Eye (tissue), 1 donor: ENCODE measurements around the gene APLF.
"Not testable (repeated sequence)": the region's sequence is repeated elsewhere in the genome, so short reads cannot be mapped to it uniquely, and the experiment has no call there.

Experiments
- DNase-seq: peaks from one replicate; pipeline ENCODE4 v3.0.0-alpha.2; 2015

Gene APLF

DNA sequence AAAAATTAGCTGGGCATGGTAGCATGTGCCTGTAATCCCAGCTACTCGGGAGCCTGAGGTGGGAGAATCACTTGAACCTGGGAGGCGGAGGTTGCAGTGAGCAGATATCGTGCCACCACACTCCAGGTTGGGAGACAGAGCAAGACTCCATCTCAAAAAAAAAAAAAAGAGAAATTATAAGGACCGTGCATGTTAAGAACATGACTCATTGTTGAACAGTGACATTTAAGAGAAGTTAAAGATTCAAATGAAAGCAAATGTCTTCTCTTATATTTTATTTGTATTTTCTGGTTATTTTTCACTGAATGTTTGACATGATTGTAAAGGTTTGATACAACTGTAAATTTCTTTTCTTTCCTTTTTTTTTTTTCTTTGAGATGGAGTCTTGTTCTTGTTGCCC lies 69.6 kb downstream of the APLF start:
- DNase-seq = no peak

DNA sequence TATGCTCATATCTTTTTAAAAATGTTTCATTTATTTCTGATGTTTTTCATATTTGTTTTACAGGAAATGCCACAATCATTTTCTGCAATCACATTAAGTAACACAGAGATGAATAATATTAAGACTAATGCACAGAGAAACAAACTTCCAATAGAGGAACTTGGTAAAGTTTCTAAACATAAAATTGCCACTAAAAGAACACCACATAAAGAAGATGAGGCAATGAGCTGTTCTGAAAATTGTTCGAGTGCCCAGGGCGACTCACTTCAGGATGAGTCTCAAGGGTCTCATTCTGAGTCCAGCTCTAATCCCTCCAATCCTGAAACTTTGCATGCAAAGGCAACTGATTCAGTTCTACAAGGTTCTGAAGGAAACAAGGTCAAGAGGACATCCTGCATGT lies 70.4 kb downstream of the APLF start:
- no peak for DNase-seq

DNA sequence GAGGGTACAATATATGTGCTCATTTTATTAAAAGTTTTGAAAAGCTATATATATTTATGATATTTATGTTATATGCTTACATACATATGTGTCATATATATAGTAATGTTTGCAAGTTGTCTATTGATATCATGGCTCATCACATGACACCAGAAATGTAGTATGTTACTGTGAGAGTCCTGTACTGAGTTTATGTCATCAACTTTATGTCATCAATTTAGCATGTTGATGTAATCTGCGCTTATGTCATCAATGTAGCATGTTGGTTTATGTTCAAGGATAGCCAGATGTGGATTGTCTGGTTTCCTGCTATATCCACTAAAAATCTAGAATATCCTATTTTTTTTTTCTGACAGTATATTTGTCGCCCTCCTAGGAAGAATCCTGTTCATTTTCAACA lies 77.4 kb downstream of the APLF start:
- no peak for DNase-seq

DNA sequence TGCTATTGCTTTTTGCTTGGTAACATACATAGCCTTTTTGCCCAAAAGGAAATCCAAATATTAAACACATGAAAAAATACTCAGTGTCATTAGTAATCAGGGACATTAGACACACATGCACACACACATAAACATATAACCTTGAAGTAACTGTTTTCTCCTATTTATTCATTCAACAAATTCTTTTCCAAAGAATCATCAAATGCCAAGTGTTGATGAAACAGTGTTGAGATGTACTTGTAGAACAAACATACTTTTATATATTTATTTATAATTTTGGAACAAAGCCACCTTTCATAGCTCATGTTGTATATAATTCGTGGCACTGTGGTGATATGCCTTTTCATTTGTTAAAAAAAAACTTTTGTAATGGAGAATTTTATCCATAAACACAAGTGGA lies 81.0 kb downstream of the APLF start:
- DNase-seq = no peak

DNA sequence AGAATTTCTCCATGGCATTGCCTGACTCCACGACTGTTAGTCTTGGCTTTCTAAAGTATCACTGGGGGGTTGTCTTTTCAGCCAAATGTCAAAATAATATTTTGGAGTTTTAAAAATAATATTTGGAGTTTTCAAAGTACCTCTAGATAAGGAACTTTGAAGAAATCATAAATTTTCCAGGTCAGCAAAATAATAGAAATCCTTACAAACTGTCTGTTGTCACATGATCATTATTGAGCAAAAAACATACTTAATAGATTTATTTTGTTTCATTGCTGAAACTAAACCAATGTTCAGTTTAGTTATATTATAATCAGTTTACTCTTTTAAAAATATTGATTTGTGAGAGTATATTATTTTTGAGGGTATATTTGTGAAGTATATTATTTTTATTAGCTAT lies 85.7 kb downstream of the APLF start:
- DNase-seq = no peak

DNA sequence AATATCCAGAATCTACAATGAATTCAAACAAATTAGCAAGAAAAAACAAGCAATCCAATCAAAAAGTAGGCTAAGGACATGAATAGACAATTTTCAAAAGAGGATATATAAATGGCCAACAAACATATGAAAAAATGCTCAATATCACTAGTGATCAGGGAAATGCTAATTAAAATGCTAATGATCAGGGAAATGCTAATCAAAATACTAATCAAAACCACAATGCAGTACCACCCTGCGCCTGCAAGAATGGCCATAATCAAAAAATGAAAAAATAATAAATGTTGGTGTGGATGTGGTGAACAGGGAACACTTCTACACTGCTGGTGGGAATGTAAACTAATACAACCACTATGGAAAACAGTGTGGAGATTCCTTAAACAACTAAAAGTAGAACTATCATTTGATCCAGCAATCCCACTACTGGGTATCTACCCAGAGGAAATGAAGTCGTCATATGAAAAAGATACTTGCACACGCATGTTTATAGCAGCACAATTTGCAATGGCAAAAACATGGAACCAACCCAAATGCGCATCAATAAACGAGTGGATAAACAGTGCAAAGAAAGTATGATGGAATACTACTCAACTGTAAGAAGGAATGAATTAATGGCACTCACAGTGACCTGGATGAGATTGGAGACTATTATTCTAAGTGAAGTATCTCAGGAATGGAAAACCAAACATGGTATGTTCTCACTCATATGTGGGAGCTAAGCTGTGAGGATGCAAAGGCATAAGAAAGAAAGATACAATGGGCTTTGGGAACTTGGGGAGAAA lies 88.2 kb downstream of the APLF start:
- not testable (repeated sequence) for DNase-seq

DNA sequence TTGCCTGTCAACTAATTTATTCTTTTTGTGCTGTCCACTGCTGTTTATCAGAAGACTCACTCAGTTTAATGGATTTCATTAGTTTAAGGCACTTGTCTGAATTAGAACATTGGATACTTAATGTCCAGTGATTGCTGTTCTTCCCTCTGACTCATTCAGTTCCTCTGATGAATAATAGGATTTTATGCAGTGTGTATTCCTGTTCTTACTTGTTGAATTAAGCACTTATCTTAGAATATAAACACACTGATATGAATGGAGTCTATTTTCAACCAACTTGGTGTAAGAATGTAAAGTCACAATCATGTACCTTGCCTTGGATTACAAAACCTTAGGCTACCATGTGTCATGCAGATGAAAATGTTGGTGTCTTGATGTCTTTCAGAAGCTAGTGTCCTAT lies 89.0 kb downstream of the APLF start:
- DNase-seq = no peak

DNA sequence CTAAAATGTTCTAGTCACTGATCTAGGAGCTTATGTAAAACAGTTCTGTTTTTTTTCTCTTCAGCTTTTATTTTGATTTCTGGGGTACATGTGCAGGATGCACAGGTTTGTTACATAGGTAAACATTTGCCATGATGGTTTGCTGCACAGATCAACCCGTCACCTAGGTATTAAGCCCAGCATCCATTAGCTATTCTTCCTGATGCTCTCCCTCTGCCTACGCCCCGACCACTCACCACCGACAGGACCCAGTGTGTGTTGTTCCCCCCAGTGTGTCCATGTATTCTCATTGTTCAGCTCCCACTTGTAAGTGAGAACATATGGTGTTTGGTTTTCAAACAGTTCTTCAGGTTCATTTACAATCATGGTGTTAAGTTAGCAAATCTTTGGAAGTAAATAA lies 91.2 kb downstream of the APLF start:
- DNase-seq = no peak

DNA sequence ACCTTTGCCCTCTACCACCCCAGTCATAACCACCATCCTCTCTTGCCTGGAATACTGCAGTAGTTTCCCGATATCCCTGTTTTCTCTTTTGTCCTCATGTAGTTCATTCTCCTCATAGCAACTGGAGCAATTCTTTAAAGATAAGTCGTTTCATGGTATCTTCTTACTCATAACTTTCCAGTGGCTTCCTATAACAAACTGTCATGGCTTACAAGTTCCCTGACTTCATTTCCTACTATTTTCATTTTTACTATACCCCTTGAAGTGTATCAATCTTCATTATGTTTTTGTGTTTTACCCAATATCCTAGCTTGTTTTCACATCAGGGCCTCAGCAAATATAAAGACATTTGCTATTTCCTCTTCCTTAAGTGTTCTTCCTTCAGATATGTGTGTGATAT lies 92.3 kb downstream of the APLF start:
- DNase-seq = no peak

DNA sequence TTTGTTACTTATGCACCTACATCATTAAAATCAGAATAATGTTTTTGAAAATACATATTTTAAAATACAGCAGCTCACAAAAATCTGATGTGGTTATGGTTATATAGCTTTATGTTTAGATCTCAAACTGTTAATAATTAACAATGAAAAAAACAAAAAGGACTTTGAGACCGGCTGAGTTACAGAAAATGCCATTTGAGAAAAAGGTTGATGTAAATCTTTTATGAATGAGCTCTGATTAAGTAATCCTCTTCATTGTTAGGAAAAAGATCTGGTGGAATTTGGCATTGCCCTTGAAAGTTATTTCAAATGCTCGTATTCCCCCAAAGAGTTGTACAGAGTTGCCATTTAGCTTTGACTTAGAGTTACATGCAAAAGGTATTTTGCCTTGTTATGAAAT lies 93.2 kb downstream of the APLF start:
- no peak for DNase-seq

DNA sequence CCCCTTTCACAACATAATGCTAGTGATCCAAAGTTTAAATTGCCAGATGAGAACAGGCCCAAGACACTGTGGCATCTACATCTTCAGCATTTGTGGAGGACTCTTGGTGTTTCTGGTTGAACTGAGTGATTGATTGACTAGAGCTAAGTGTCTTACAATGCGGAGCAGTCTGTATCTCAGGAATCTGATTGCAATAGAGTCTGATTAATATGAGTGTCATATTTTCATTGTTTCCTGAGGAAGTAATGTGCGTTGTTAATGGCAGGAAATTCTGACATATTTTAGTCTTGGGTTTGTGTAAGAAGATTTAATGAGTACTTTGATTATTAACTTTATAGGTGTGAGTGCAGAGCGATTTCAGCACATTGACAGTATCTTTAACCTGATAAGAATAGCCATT lies 94.0 kb downstream of the APLF start:
- no peak for DNase-seq

DNA sequence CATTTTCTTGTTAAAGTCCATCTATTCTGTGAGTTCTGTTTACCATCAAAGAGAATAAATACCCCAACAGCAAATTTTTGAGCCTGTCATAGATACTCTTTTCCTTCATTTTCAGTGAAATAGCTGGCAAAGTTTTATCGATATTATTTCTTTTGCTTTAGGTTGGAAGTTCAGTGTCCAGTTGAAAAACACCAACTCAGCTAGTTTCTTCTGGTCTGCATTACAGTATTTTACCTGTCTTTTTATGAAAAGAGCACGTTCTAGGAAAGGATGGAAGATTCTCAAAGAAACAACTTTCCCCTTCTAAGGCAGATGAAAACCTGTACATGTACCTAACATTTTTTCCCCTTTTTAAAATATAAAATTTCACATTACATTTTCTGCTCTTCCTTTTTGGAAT lies 95.5 kb downstream of the APLF start:
- DNase-seq = no peak

DNA sequence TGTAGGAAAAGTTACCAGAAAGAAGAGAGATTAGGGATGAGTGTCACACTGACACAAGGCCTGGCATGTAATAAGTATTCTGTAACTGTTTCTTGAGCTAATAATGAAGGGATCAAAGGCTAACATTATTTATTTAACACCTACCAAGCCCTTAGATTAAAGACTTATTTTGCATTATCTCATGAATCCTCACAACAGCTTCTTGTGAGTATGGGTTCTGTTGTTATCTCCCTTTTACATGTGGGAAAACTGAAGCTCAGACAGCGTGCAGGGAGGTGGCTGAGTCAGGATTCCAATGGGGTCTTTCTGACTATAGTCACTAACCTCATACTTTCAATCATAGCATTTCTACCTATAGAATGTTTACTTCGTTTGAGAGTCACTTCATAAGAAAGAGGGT lies 97.0 kb downstream of the APLF start:
- DNase-seq = no peak

DNA sequence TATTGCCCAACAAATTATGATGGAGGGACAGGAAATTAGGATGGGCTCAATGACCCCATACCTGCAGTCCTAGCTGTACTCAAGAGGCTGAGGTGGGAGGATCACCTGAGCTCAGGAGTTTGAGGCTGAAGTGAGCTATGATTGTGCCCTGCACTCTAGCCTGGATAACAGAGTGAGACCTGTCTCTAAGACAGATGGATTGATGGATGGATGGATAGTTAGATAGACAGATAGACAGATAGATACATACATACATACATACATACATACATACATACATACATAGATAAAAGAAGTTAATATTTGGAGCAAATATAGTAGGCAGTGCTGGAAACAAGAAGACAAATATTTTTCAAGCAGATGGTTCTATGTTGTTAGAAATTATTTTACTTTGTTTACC lies 97.9 kb downstream of the APLF start:
- no peak for DNase-seq

DNA sequence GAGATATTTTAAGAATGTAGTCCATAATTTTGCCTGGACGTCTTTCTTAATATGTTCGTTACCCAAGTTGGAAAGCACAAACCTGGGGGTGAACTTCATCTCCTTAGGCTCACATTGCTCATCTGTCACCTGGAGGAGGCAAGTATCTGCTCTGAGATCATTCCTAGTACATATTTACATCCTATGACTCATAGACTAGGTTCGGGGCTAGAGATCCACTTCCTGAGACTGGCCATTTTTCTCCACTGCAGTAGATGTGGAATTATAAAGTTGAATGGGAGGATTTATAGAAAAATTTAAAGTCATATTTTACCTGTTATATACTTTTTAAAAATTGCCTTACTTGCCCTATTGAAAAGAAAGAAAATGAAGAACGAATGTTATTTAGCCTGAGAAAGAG lies 98.5 kb downstream of the APLF start:
- DNase-seq = no peak

DNA sequence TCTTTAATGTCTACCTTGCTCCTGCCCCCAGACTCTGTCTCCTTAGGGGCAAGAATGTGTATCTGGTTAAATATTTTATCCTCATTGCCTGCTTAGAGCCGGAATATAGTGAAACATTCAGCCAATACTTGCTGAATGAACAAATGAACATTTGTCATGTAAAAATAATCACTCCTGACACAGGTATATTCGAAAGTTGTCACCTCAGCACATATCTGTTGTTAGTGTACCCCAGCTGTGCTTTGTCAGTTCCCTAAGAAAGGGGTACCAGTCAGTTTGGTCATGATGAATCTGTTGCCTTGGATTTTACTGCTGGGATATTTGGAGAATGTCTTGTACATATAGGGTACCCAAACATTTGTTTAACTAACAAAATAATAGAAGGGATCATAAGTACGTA lies 99.0 kb downstream of the APLF start:
- DNase-seq = no peak

DNA sequence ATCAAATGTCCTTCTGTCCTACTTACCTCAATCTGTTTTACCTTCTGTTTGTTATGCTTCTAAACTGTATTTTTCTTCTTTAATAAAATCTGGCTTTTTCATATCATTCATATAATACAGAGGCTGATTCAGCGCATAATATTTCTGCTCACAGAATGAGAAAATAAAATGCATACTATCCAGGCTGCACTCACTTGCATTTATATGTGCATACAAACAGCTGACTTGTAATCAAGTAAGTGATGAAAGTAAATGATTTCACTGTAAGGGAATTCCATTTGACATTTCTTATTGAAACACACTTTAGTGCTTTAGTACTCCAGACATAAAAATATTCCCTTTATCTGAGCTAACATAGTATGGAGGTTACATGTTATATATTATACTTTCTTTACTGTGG lies 100.7 kb downstream of the APLF start:
- DNase-seq = no peak

DNA sequence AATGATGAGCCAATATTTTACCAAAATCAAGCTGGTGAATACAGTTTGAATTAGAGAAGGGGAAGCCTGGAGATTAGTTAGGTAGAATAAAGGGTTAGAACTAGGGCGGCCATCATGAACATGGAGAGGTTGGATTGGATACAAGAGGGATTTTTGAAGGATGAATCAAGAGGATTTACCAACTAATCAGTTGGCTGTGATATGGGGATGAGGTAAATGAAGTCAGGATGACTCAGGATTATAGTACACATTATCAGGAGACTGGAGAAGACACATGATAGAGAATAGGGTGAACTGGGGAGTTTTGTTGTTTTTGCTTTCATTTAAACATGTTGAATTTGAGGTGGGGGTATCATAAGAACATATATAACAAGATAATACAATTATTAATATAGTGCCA lies 102.2 kb downstream of the APLF start:
- no peak for DNase-seq

DNA sequence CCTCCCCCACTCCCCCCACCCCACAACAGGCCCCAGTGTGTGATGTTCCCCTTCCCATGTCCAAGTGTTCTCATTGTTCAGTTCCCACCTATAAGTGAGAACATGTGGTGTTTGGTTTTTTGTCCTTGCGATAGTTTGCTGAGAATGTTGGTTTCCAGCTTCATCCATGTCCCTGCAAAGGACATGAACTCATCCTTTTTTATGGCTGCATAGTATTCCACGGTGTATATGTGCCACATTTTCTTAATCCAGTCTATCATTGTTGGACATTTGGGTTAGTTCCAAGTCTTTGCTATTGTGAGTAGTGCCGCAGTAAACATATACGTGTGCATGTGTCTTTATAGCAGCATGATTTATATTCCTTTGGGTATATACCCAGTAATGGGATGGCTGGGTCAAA lies 103.0 kb downstream of the APLF start:
- DNase-seq = not testable (repeated sequence)

DNA sequence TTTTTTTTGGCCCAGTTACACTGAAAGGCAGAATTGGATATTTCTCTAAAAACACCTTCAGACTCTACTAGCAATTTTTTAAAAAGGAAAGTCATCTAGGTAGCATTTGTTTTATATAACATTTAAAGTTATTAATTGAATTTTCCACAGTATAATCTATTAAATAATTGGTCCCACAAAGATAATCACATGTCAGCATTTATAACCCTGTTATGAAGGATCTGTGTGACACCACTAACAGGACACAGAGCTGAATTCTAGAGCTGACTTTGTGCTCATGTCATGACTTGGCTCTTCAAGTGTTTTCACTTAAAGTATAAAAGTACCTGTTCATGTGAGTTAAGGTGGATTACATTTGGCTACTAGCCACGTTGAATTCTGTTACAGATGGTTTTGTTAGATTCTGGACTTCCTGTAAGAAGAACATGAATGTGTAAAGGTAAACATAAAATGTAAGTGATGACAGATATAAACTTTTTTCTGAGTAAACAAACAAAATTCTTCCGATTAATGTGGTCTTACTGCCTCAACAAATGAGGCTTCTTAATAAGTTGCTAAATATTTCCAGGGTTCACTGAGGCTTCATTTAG lies 106.9 kb downstream of the APLF start:
- no peak for DNase-seq

DNA sequence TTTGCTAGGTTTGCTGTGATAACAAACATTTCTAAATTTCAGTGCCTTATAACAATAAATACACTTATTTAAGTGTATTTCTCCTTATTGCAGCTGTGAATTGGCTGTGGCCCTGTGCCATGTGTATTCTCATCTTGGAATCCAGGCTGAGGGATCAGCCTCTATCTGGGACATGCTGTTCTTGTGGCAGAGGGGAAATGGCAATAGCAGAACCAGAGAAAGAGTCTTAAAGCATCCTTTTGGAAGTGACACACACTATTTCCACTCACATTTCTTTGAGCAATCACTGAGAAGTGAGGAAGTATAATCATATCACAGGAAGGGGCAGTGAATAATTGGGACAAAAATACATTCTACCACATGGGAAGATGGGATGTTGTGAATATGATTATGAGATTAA lies 109.8 kb downstream of the APLF start:
- DNase-seq = no peak

DNA sequence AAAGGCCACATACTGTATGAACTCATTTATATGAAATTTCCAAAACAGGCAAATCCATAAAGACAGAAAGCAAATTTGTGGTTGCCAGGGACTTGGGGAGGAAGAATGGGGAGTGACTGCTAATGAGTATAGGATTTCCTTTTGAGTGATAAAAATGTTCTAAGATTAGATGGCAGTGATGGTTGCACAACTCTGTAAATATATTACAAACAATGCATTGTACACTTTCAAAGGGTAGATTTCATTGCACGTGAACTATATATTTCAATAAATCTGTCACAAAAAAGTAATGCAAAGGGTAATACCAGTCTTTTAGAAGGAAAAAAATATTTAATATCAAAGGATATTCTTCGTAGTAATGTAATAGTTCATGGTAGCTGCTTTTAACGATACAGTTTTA lies 112.3 kb downstream of the APLF start:
- DNase-seq = no peak

DNA sequence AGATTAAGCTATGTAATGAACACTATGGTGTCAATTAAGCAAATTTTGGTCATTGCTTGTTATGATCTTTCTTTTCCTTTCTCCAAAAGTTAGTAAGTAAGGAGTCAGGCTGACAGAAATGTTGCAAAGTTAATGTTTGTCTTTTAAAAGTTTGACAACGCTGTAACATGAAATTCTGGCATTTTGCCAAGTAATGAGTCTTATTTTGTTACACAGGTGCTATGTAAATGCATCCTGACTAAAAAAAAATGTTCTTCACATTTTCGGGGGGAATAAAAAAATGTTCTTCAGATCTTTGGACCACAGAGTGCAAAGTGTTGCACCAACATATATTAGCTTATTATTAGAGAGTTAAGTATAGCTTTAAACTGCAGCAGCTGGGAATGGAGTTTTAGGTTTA lies 121.2 kb downstream of the APLF start:
- DNase-seq = no peak

DNA sequence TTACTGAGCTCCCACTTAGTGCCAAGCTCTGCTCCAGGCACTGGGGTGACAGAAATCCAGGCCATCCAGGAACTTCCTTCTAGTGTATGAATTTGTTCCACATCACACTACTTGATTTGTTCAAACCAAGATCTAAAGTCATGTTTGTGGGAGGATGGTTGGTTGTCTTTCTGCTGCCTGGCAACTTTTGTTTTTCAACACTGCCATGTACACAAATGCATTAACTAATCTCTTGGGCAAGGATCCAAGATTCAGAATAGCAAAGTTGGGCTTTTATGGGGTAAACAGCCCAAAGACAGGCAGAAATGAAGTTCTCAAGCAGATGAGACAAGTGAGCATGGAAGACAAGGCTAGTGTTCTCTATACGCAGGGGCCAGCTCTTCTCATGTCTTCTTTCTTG lies 122.6 kb downstream of the APLF start:
- no peak for DNase-seq

DNA sequence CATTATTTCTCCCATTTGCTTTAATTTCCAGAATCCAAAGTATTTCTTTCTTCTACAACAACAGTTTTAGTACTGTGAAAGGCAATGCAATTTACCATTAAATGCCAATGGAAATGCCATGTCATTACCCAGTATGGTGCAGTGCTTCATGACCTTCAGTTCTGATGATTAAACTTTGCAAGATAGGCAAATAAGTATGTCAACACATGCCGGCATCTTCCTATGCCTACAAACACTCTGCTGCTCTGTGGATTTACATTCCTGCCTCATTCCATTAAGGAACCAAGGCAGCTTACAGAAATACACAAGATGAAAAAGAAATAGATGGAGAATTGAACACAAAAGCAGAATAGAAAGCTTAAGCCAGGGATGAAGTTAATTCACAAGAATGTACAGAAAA lies 123.3 kb downstream of the APLF start:
- no peak for DNase-seq
